Measurements from ENCODE around the gene CTBP2. TPM values are rescaled to one million over a fixed set of nuclear protein-coding genes. Genes with fewer than 3 reads are reported as not detected.
A peak's percentile ranks its signal among the peaks of the same experiment; 100 is the strongest.

Gene CTBP2
- total RNA-seq, 1 donor: 74.3 TPM

DNA sequence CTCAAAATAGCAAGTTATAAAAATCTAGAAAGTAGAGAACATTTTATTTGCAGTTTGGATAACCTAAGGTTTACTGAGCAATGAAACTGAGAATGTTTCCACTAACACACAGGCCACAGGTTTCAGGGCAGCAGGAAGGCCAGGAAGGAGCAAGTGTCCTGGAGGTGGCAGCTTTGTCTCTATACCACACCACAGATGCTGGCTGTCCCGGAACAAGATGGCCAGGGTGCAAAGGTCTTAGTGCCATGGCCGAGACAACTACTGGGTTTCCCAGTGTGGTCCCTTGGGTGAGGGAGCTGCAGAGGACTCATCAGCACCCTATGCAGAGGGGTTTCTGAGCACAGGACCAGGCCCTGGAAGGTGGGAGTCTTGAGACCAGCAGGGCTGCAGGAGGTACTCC lies 92.0 kb downstream of the CTBP2 start:
- TF ChIP-seq, protein P1, sequence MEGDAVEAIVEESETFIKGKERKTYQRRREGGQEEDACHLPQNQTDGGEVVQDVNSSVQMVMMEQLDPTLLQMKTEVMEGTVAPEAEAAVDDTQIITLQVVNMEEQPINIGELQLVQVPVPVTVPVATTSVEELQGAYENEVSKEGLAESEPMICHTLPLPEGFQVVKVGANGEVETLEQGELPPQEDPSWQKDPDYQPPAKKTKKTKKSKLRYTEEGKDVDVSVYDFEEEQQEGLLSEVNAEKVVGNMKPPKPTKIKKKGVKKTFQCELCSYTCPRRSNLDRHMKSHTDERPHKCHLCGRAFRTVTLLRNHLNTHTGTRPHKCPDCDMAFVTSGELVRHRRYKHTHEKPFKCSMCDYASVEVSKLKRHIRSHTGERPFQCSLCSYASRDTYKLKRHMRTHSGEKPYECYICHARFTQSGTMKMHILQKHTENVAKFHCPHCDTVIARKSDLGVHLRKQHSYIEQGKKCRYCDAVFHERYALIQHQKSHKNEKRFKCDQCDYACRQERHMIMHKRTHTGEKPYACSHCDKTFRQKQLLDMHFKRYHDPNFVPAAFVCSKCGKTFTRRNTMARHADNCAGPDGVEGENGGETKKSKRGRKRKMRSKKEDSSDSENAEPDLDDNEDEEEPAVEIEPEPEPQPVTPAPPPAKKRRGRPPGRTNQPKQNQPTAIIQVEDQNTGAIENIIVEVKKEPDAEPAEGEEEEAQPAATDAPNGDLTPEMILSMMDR (IDR thresholded peaks at IDR 0.05; ENCODE audit: insufficient read depth, low read depth, low read length): no peak

DNA sequence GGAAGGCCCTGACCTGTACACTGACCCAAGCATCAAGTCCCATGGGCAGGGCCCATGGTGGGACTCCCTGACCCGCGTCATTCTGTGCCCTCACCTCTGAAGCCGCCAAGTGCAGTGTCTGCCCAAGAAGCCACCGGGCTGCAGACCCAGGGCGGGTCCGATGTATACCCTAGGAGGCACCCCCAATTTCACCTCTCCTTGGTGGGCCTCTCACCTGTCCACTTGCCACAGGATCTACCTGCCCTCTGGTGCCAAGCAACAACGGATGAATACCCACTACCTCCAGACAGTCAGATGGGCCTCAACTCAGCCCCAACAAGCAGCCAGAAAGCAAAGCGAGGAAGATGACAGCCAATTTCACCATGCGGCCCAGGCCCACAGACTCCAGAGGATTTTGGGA lies 92.6 kb downstream of the CTBP2 start:
- TF ChIP-seq, protein P1 (IDR thresholded peaks at IDR 0.05; ENCODE audit: insufficient read depth, low read depth, low read length): no peak
- no peak for DNase-seq (ENCODE audit: low read depth)
- H3K4me3 ChIP-seq (ENCODE audit: low read depth, low read length): no peak overlapping the region

More for the DNA sequence above, 92.0 kb downstream of the CTBP2 start:
- no peak overlapping the region for H3K4me3 ChIP-seq (ENCODE audit: low read depth, low read length)
- DNase-seq (ENCODE audit: low read depth): no peak

DNA sequence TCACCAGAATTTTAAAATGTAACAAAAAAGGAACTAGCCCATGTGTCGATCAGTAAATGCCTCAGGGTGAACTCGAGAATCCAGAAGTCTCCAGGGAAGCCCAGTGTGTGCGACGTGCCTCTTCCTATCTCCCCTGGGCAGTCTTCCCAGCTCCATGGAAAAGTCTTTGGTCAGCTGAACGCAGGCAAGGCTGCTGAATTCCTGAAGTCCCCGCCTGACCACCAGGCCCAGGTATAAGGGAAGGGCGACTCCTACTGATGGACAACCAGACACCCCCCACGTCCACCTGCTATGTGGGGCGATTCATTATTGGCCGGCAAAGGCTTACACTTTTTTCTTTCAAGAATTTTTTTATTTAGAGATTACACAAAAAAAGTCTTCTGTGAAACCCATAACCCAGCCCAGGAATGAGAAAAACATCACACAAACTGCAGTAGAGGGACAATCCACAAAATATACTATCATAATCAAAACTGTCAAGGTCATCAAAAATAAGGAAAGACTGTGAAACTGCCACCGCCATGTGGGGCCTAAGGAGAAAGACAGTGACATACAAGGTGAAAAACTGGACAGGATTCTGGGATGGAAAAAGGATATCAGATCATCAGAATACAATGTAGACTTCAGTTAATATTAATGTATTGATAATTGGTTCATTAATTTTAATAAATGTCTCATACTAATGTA lies 93.5 kb downstream of the CTBP2 start:
- no peak overlapping the region for H3K4me3 ChIP-seq (ENCODE audit: low read depth, low read length)
- no peak for DNase-seq (ENCODE audit: low read depth)
- TF ChIP-seq, protein P1 (IDR thresholded peaks at IDR 0.05; ENCODE audit: insufficient read depth, low read depth, low read length): no peak

DNA sequence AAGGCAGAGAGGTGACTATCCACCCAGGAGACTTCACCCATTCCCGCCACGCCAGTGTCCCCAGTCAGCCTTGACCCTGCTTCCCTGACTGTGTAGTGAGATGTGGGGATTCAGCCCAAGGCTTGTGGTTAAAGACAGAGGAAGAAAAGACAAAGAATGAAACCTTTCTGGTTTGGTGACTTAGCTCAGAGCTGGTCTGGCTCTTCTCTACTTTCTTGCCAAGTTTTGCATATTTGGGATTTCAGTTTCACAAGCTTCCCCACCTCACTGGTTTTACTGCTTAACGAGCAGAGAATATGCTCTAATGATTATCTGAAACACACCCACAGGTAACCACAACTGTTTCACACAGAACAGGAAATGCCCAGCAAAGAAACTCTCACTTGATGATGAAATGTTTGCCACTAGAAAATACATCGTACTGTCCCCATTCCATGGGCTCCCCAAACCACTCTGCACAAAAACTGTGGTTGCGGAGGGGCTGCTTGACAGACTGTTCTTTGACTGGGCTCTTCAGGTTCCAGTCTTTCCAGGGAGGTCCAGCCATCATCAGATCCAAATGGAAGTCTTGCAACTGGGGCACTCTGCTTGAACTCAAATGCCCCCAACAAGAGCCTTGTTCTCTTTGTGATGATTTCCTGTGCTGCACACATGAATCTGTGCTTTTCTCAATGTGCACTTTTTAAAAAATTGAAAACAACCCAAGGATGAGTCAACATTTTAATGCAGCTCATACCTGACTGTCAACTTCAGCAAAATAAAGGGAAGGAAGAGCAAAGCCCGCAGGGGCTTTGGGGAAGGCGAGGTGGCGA lies 95.5 kb downstream of the CTBP2 start:
- TF ChIP-seq, protein P1 (IDR thresholded peaks at IDR 0.05; ENCODE audit: insufficient read depth, low read depth, low read length): no peak
- H3K4me3 ChIP-seq (ENCODE audit: low read depth, low read length): no peak overlapping the region
- peak; percentile 92 for DNase-seq (ENCODE audit: low read depth)

DNA sequence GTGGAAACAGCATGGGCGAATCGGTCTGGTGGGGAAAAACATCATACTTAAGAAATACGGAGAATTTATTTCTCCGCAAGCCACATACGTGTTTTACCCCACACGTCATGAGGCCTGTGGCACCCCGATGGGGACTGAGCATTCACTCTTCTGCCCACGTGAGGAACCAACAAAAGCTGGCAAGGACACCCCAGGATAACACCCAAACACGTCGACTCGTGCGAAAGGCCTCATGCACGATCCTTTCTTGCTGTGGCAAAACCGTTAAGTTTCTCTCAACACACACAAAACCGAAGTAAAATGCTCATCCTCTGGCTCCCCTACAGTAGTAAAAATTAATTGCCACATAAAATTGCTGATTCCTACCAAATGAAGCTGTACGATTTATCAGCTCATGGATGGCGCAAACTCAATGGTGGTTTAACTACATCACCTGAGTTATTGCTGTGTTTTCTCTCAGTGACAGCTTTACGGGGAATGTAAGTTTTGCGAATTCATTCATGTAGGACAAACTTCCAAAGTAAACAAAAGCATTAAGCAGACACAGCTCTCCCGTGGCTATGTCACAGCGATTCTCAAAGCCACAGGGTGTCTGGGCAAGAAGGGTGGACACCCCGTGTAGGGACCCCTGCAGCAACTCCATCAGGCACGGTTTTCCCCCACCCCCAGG lies 97.0 kb downstream of the CTBP2 start:
- no peak overlapping the region for H3K4me3 ChIP-seq (ENCODE audit: low read depth, low read length)
- TF ChIP-seq, protein P1 (IDR thresholded peaks at IDR 0.05; ENCODE audit: insufficient read depth, low read depth, low read length): no peak
- peak; percentile 96 for DNase-seq (ENCODE audit: low read depth)

DNA sequence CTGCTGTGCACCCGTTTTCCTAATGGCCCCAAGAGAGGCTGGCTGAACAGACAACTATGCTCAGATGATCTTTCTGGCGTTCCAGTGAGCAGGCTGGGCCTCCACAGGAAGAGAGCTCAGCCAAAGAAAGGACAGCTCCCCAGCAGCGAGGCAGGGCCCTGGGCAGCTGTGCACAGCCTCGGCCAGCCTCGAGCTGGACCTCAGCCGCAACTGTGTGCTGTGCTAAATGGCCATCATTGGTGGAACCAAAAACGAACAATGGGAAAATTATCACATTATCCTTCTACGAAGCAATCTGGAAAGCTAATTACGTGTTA lies 97.5 kb downstream of the CTBP2 start:
- H3K4me3 ChIP-seq (ENCODE audit: low read depth, low read length): no peak overlapping the region
- TF ChIP-seq, protein P1 (IDR thresholded peaks at IDR 0.05; ENCODE audit: insufficient read depth, low read depth, low read length): no peak
- DNase-seq (ENCODE audit: low read depth): peak; percentile 83
